K562 (cell line): Measurements from ENCODE around the gene LRRC25. TPM values are rescaled to one million over a fixed set of nuclear protein-coding genes. Genes with fewer than 3 reads are reported as not detected.
A peak's percentile ranks its signal among the peaks of the same experiment; 100 is the strongest.

Source experiments
- BACH1 ChIP-seq: fragments of 200-800 bp; sonication (Bioruptor generic); IDR thresholded peaks from 2 replicates; pipeline ENCODE4 v1.6.1; 2016; ENCODE audit warnings: missing genetic modification characterization, missing compliant biosample characterization
- CREB1 ChIP-seq, 2 experiments: sonication (generic) in 1 of 2; formaldehyde crosslinking in 1 of 2; IDR thresholded peaks; 2 replicates each; pipeline versions ENCODE4 v1.6.1 to v1.8.0; 2012 to 2022; ENCODE audit warnings: inconsistent platforms in 1 of 2, mild to moderate bottlenecking in 1 of 2, missing genetic modification reagents in 1 of 2, moderate library complexity in 1 of 2
- CTCF ChIP-seq, 3 experiments: IDR thresholded peaks in 2 of 3; conservative IDR thresholded peaks in 1 of 3; 2 replicates each; pipeline ENCODE4 v1.5.1; 2011 to 2012; ENCODE audit warnings: low read length in 3 of 3, mild to moderate bottlenecking in 3 of 3, control low read depth in 2 of 3, improper control_type of control experiment in 1 of 3, inconsistent platforms in 1 of 3, low read depth in 1 of 3, mixed read lengths in 1 of 3, moderate library complexity in 1 of 3; ENCODE audit not compliant: insufficient read depth in 2 of 3
- DMBX1 ChIP-seq: fragments of 250-450 bp; sonication (Bioruptor Pico); IDR thresholded peaks from 2 replicates; pipeline ENCODE4 v1.8.0; 2022; ENCODE audit warnings: inconsistent platforms, mild to moderate bottlenecking, moderate library complexity, borderline replicate concordance
- ETS2 ChIP-seq: IDR thresholded peaks from 2 replicates; pipeline ENCODE4 v1.6.1; 2016; ENCODE audit warnings: borderline replicate concordance, missing genetic modification characterization, mild to moderate bottlenecking, moderate library complexity, missing compliant biosample characterization; ENCODE audit not compliant: poor library complexity, severe bottlenecking
- HINFP ChIP-seq: fragments of 450-650 bp; conservative IDR thresholded peaks from 2 replicates; pipeline ENCODE4 v1.6.1; 2016; ENCODE audit warnings: missing genetic modification characterization, low read depth, mild to moderate bottlenecking, control low read depth, missing compliant biosample characterization
- HMG20B ChIP-seq: fragments of 250-450 bp; sonication (Bioruptor Pico); IDR thresholded peaks from 2 replicates; pipeline ENCODE4 v1.5.0; 2021; ENCODE audit warnings: mild to moderate bottlenecking
- KDM2B ChIP-seq: fragments of 250-450 bp; sonication (Bioruptor Pico); IDR thresholded peaks from 2 replicates; pipeline ENCODE4 v1.8.0; 2021; ENCODE audit warnings: mild to moderate bottlenecking, moderate library complexity
- MYNN ChIP-seq, 2 experiments: sonication (generic); formaldehyde crosslinking in 1 of 2; IDR thresholded peaks; 2 replicates each; pipeline versions ENCODE4 v1.5.0 to v1.6.1; 2016 to 2020; ENCODE audit warnings: antibody characterized with exemption in 1 of 2, missing genetic modification reagents in 1 of 2
- NR4A1 ChIP-seq, 2 experiments: fragments of 250-450 bp in 1 of 2; fragments of 450-650 bp in 1 of 2; sonication (Bioruptor Pico) in 1 of 2; IDR thresholded peaks; 2 replicates each; pipeline versions ENCODE4 v1.4.0 to v1.6.1; 2016 to 2020; ENCODE audit warnings: mild to moderate bottlenecking in 2 of 2, missing compliant biosample characterization in 1 of 2, missing genetic modification characterization in 1 of 2, moderate library complexity in 1 of 2
- NUFIP1 ChIP-seq: fragments of 450-650 bp; IDR thresholded peaks from 2 replicates; pipeline ENCODE4 v1.6.1; 2018; ENCODE audit not compliant: partially characterized antibody
- RAD21 ChIP-seq, 2 experiments: fragments of 250-450 bp in 1 of 2; fragments of 450-650 bp in 1 of 2; sonication (Bioruptor Pico) in 1 of 2; formaldehyde crosslinking in 1 of 2; IDR thresholded peaks in 1 of 2; conservative IDR thresholded peaks in 1 of 2; 2 replicates each; pipeline versions ENCODE4 v1.4.0 to v1.8.0; 2020 to 2022; ENCODE audit warnings: mild to moderate bottlenecking in 2 of 2, moderate library complexity in 1 of 2
- SPI1 ChIP-seq: IDR thresholded peaks from 2 replicates; pipeline ENCODE4 v1.6.1; 2011; ENCODE audit warnings: low read depth, low read length, control low read depth, borderline replicate concordance
- STAG1 ChIP-seq: sonication (generic); formaldehyde crosslinking; IDR thresholded peaks from 2 replicates; pipeline ENCODE4 v1.5.0; 2020; ENCODE audit warnings: missing genetic modification reagents, borderline replicate concordance
- ZNF583 ChIP-seq: fragments of 250-450 bp; sonication (Bioruptor Pico); IDR thresholded peaks from 2 replicates; pipeline ENCODE4 v1.4.0; 2020
- polyA plus RNA-seq, 8 experiments: library from polyadenylated mRNA; depleted of rRNA in 4 of 8; stranded (reverse) in 5 of 8; unstranded in 3 of 8; fragments of >200 nt; fragmentation: Nextera tagmentation in 2 of 8; fragmentation: Illumina TruSeq in 1 of 8; extraction: Ambion mirVana in 2 of 8; extraction: Trizol in 1 of 8; gene quantifications; 2 replicates each; pipeline versions ENCODE4 v1.2.1 to v1.2.3, GENCODE V29; 2011 to 2014; ENCODE audit warnings: inconsistent platforms in 1 of 8, missing spikeins in 1 of 8
- total RNA-seq, 7 experiments: library from RNA; depleted of rRNA in 6 of 7; stranded (reverse); fragments of >200 nt in 6 of 7; fragmentation: Illumina TruSeq in 2 of 7; extraction: Trizol in 2 of 7; gene quantifications; 2 replicates each; pipeline versions ENCODE4 v1.2.1 to v1.2.3, GENCODE V29; 2011 to 2021; ENCODE audit warnings: low replicate concordance in 1 of 7
- TF ChIP-seq, protein P1 (sequence below): fragments of 450-650 bp; IDR thresholded peaks from 2 replicates; pipeline ENCODE4 v1.7.0; 2016; ENCODE audit warnings: borderline replicate concordance
- TF ChIP-seq, protein P2 (sequence below): fragments of 250-450 bp; sonication (Bioruptor Pico); IDR thresholded peaks from 2 replicates; pipeline ENCODE4 v1.5.0; 2020; ENCODE audit warnings: mild to moderate bottlenecking
- TF ChIP-seq, protein P3 (sequence below): sonication (generic); formaldehyde crosslinking; IDR thresholded peaks from 2 replicates; pipeline ENCODE4 v1.9.0; 2022; ENCODE audit warnings: mild to moderate bottlenecking, missing genetic modification reagents

LRRC25 gene
- total and polyA plus RNA-seq, 9 of the 15 experiments (the other 6 are each of a cell fraction or from before 2014, with no cell fraction given) = 0.07 to 0.36 (median 0.10) TPM; not detected in 3

- TF ChIP-seq SPI1 (no peak), CTCF (IDR thresholded peaks at IDR 0.05 in 2 of 3, conservative IDR thresholded peaks at IDR 0.05 in 1 of 3; ENCODE audit: insufficient read depth in 2 of 3, low read depth in 1 of 3, low read length in 3 of 3) (no peak), STAG1 (CRISPR knock-in tag) (no peak), HMG20B (CRISPR knock-in tag) (no peak), HINFP (tag) (0 out of 2 replicates have a peak, but pooled peaks have one; percentile 28), NR4A1 (CRISPR knock-in tag; IDR thresholded peaks at IDR 0.05) (no peak), NR4A1 (tag; IDR thresholded peaks at IDR 0.05) (no peak), KDM2B (no peak), ETS2 (tag) (no peak), DMBX1 (CRISPR knock-in tag) (peak; percentile 58), NUFIP1 (no peak), RAD21 (CRISPR knock-in tag; conservative IDR thresholded peaks at IDR 0.05 in 1 of 2, IDR thresholded peaks at IDR 0.05 in 1 of 2) (no peak), CREB1 (IDR thresholded peaks at IDR 0.05) (peak; percentile 17; the same call in 1 of the 2 replicates), CREB1 (CRISPR knock-in tag; IDR thresholded peaks at IDR 0.05) (no peak), ZNF583 (CRISPR knock-in tag) (peak; percentile 50; the same call in 1 of the 2 replicates), MYNN (IDR thresholded peaks at IDR 0.05) (no peak), MYNN (CRISPR knock-in tag; IDR thresholded peaks at IDR 0.05) (no peak), BACH1 (tag) (0 out of 2 replicates have a peak, but pooled peaks have one; percentile 15)
- TF ChIP-seq, protein P1, sequence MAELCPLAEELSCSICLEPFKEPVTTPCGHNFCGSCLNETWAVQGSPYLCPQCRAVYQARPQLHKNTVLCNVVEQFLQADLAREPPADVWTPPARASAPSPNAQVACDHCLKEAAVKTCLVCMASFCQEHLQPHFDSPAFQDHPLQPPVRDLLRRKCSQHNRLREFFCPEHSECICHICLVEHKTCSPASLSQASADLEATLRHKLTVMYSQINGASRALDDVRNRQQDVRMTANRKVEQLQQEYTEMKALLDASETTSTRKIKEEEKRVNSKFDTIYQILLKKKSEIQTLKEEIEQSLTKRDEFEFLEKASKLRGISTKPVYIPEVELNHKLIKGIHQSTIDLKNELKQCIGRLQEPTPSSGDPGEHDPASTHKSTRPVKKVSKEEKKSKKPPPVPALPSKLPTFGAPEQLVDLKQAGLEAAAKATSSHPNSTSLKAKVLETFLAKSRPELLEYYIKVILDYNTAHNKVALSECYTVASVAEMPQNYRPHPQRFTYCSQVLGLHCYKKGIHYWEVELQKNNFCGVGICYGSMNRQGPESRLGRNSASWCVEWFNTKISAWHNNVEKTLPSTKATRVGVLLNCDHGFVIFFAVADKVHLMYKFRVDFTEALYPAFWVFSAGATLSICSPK = no peak
- TF ChIP-seq, protein P2, sequence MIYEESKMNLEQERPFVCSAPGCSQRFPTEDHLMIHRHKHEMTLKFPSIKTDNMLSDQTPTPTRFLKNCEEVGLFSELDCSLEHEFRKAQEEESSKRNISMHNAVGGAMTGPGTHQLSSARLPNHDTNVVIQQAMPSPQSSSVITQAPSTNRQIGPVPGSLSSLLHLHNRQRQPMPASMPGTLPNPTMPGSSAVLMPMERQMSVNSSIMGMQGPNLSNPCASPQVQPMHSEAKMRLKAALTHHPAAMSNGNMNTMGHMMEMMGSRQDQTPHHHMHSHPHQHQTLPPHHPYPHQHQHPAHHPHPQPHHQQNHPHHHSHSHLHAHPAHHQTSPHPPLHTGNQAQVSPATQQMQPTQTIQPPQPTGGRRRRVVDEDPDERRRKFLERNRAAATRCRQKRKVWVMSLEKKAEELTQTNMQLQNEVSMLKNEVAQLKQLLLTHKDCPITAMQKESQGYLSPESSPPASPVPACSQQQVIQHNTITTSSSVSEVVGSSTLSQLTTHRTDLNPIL = no peak
- TF ChIP-seq, protein P3, sequence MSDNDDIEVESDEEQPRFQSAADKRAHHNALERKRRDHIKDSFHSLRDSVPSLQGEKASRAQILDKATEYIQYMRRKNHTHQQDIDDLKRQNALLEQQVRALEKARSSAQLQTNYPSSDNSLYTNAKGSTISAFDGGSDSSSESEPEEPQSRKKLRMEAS = peak; percentile 60
These were observed 17.2 kb upstream of the LRRC25 start (continued) for GRCh38 chr19:18414504-18415177.
